Fibroblast of the aortic adventitia (primary cell): Measurements from ENCODE around the gene SPG11. TPM values are rescaled to one million over a fixed set of nuclear protein-coding genes. Genes with fewer than 3 reads are reported as not detected.
"Not testable (repeated sequence)": the region's sequence is repeated elsewhere in the genome, so short reads cannot be mapped to it uniquely, and the experiment has no call there.

ENCODE experiments used
- DNase-seq: peaks from one replicate; pipeline ENCODE4 v3.0.0-alpha.2; 2010; ENCODE audit warnings: low read depth
- H3K4me3 ChIP-seq: 2 replicates; pipeline ENCODE4 v1.5.1; 2011; ENCODE audit warnings: low read depth, mild to moderate bottlenecking, control low read depth, low read length, moderate library complexity
- CTCF ChIP-seq: IDR thresholded peaks from 2 replicates; pipeline ENCODE4 v1.5.1; 2011; ENCODE audit warnings: mild to moderate bottlenecking, low read length, control low read depth, inconsistent platforms; ENCODE audit not compliant: insufficient read depth
- total RNA-seq: library from RNA; depleted of rRNA; stranded (reverse); fragments of >200 nt; gene quantifications from 2 replicates; pipeline ENCODE4 v1.2.3, GENCODE V29; 2012; ENCODE audit warnings: low replicate concordance

SPG11 gene
- total RNA-seq, 1 donor: 84.8 TPM

GRCh38 chr15:44706946-44707636, 43.6 kb upstream of the SPG11 start:
- H3K4me3 ChIP-seq: no peak overlapping the region
- DNase-seq: no peak
- TF ChIP-seq CTCF: no peak

- TF ChIP-seq CTCF: no peak
- no peak overlapping the region for H3K4me3 ChIP-seq
- no peak for DNase-seq
Observed at GRCh38 chr15:44706401-44706800, 42.9 kb upstream of the SPG11 start.

GRCh38 chr15:44705986-44706385, 42.5 kb upstream of the SPG11 start:
- TF ChIP-seq CTCF: no peak
- no peak overlapping the region for H3K4me3 ChIP-seq
- no peak for DNase-seq

- H3K4me3 ChIP-seq, DNase-seq: not testable (repeated sequence)
Observed at GRCh38 chr15:44700676-44701075, 37.2 kb upstream of the SPG11 start.

GRCh38 chr15:44698641-44699040, 35.2 kb upstream of the SPG11 start:
- no peak for TF ChIP-seq CTCF
- H3K4me3 ChIP-seq: no peak overlapping the region
- DNase-seq: no peak

- no peak for TF ChIP-seq CTCF
- no peak for DNase-seq
- no peak overlapping the region for H3K4me3 ChIP-seq
Observed at GRCh38 chr15:44697014-44697413, 33.6 kb upstream of the SPG11 start.

GRCh38 chr15:44695294-44695693, 31.8 kb upstream of the SPG11 start:
- H3K4me3 ChIP-seq: no peak overlapping the region
- no peak for TF ChIP-seq CTCF
- DNase-seq: no peak
